Erythroblast (primary cell): ENCODE data around the gene MYO1F.

Source experiments
- GATA1 ChIP-seq: IDR thresholded peaks from 2 replicates; pipeline ENCODE4 v1.6.1; 2011; ENCODE audit warnings: low read depth, mild to moderate bottlenecking, control low read depth, low read length, moderate library complexity
- POLR2A ChIP-seq: IDR thresholded peaks from 2 replicates; pipeline ENCODE4 v1.6.1; 2011; ENCODE audit warnings: mild to moderate bottlenecking, low read length

- no peak for TF ChIP-seq POLR2A
- no peak for TF ChIP-seq GATA1
These were observed 1.7 kb downstream of the MYO1F start for GRCh38 chr19:8575467-8575997.
